IMR-90 (cell line): ENCODE measurements around the gene WNT11. TPM values are rescaled to one million over a fixed set of nuclear protein-coding genes. Genes with fewer than 3 reads are reported as not detected.

Experiments
- ATAC-seq: fragments of 200-7000 bp; cut with Tn5 transposase; 2 replicates; pipeline ENCODE4 v1.9.1; 2020; ENCODE audit warnings: low read depth, mild to moderate bottlenecking, moderate library complexity
- BruUV-seq: library from RNA; stranded (reverse); fragments of 400-500 nt; replicated peaks from 2 replicates; lab custom pipeline; 2021; lab: Mats Ljungman, UMichigan
- CTCF ChIA-PET: fragments of 300-600 bp; formaldehyde crosslinking; extraction: SDS; loops from one replicate; lab custom pipeline; 2021; ENCODE audit warnings: antibody characterized with exemption; lab: Yijun Ruan, JAX
- POLR2A ChIA-PET: fragments of 300-600 bp; sonication (Branson Sonifier 250); formaldehyde crosslinking; loops from one replicate; lab custom pipeline; 2022; ENCODE audit warnings: antibody characterized with exemption; ENCODE audit not compliant: unreplicated experiment; lab: Charles Lee
- DNase-seq: peaks from one replicate; pipeline ENCODE4 v3.0.0; 2013
- H2AFZ ChIP-seq: replicated peaks from 2 replicates; pipeline ENCODE3; 2013; ENCODE audit warnings: low read length, mild to moderate bottlenecking; ENCODE audit not compliant: poor library complexity
- H2AK5ac ChIP-seq: 2 replicates; pipeline ENCODE4 v1.6.1; 2013; ENCODE audit warnings: low read depth, low read length, inconsistent platforms
- H2AK9ac ChIP-seq: replicated peaks from 2 replicates; pipeline ENCODE3; 2013; ENCODE audit warnings: mild to moderate bottlenecking, low read depth, low read length, moderate library complexity; ENCODE audit not compliant: poor library complexity
- H2BK120ac ChIP-seq: 2 replicates; pipeline ENCODE4 v1.6.1; 2013; ENCODE audit warnings: low read depth, low read length, inconsistent platforms
- H2BK15ac ChIP-seq: 3 replicates; pipeline ENCODE4 v1.6.1; 2013; ENCODE audit warnings: low read depth, low read length, inconsistent platforms
- H2BK20ac ChIP-seq: 2 replicates; pipeline ENCODE4 v1.6.1; 2013; ENCODE audit warnings: low read depth, mild to moderate bottlenecking, inconsistent platforms, low read length, moderate library complexity
- H2BK5ac ChIP-seq: 2 replicates; pipeline ENCODE4 v1.6.1; 2013; ENCODE audit warnings: mild to moderate bottlenecking, low read depth, low read length, inconsistent platforms; ENCODE audit not compliant: poor library complexity, severe bottlenecking
- H3K14ac ChIP-seq: replicated peaks from 2 replicates; pipeline ENCODE4 v1.6.1; 2013; ENCODE audit warnings: low read depth, low read length, inconsistent platforms
- H3K18ac ChIP-seq: 2 replicates; pipeline ENCODE4 v1.6.1; 2013; ENCODE audit warnings: low read depth, low read length, control low read depth
- H3K23ac ChIP-seq: 2 replicates; pipeline ENCODE4 v1.6.1; 2013; ENCODE audit warnings: low read depth, low read length, inconsistent platforms
- H3K27ac ChIP-seq: 2 replicates; pipeline ENCODE4 v1.5.1; 2013; ENCODE audit warnings: mild to moderate bottlenecking, control low read depth, low read length; ENCODE audit not compliant: insufficient read depth
- H3K27me3 ChIP-seq: 2 replicates; pipeline ENCODE4 v1.6.1; 2013; ENCODE audit warnings: low read length; ENCODE audit not compliant: control insufficient read depth, insufficient read depth
- H3K36me3 ChIP-seq: 2 replicates; pipeline ENCODE4 v1.6.1; 2013; ENCODE audit warnings: low read length, mixed read lengths; ENCODE audit not compliant: control insufficient read depth, insufficient read depth
- H3K4ac ChIP-seq: 2 replicates; pipeline ENCODE4 v1.6.1; 2013; ENCODE audit warnings: low read depth, low read length, inconsistent platforms
- H3K4me1 ChIP-seq: 2 replicates; pipeline ENCODE4 v1.6.1; 2013; ENCODE audit warnings: low read length, mixed read lengths; ENCODE audit not compliant: control insufficient read depth, insufficient read depth
- H3K4me2 ChIP-seq: 2 replicates; pipeline ENCODE4 v1.6.1; 2013; ENCODE audit warnings: low read depth, mild to moderate bottlenecking, control low read depth, low read length, moderate library complexity
- H3K4me3 ChIP-seq: 2 replicates; pipeline ENCODE4 v1.5.1; 2013; ENCODE audit warnings: low read depth, mild to moderate bottlenecking, control low read depth, low read length, moderate library complexity; ENCODE audit not compliant: insufficient read depth
- H3K56ac ChIP-seq: 2 replicates; pipeline ENCODE4 v1.6.1; 2013; ENCODE audit warnings: low read length, inconsistent platforms; ENCODE audit not compliant: insufficient read depth; ENCODE audit errors: extremely low read depth
- H3K79me1 ChIP-seq, 2 experiments: 2 replicates each; pipeline ENCODE4 v1.6.1; 2013; ENCODE audit warnings: low read length in 2 of 2, inconsistent platforms in 1 of 2, low read depth in 1 of 2
- H3K9ac ChIP-seq: 2 replicates; pipeline ENCODE4 v1.6.1; 2013; ENCODE audit warnings: low read depth, low read length, control low read depth
- H3K9me1 ChIP-seq: 2 replicates; pipeline ENCODE4 v1.6.1; 2013; ENCODE audit warnings: low read length, inconsistent platforms; ENCODE audit not compliant: insufficient read depth
- H3K9me3 ChIP-seq: 2 replicates; pipeline ENCODE4 v1.6.1; 2013; ENCODE audit warnings: low read length; ENCODE audit not compliant: control insufficient read depth, insufficient read depth
- H4K20me1 ChIP-seq: 2 replicates; pipeline ENCODE4 v1.6.1; 2013; ENCODE audit warnings: low read length, inconsistent platforms; ENCODE audit not compliant: insufficient read depth
- H4K5ac ChIP-seq: 2 replicates; pipeline ENCODE4 v1.6.1; 2013; ENCODE audit warnings: mild to moderate bottlenecking, low read depth, low read length, control low read depth
- H4K8ac ChIP-seq, 2 experiments: 2 replicates each; pipeline ENCODE4 v1.6.1; 2013; ENCODE audit warnings: low read depth in 2 of 2, low read length in 2 of 2, control low read depth in 1 of 2, inconsistent platforms in 1 of 2
- H4K91ac ChIP-seq: 2 replicates; pipeline ENCODE4 v1.6.1; 2013; ENCODE audit warnings: low read depth, low read length, inconsistent platforms; ENCODE audit not compliant: insufficient read depth
- MAFK ChIP-seq: IDR thresholded peaks from 2 replicates; pipeline ENCODE4 v1.6.1; 2012; ENCODE audit warnings: low read depth, low read length, improper control_type of control experiment
- NFE2L2 ChIP-seq: fragments of 150-350 bp; IDR thresholded peaks from 2 replicates; pipeline ENCODE4 v1.6.1; 2016; ENCODE audit warnings: low read depth, mild to moderate bottlenecking, low read length
- RFX5 ChIP-seq: IDR thresholded peaks from 2 replicates; pipeline ENCODE4 v1.8.0; 2012; ENCODE audit warnings: low read depth, mild to moderate bottlenecking, low read length, moderate library complexity
- WGBS, 2 experiments: methylation state at CpG; one replicate each; pipeline versions ENCODE4 v1.1.5 to v1.1.7; 2013; ENCODE audit warnings: missing lambda C conversion rate in 2 of 2; ENCODE audit not compliant: insufficient read length in 1 of 2; ENCODE audit errors: extremely low coverage in 2 of 2; 5-methylcytosine and 5-hydroxymethylcytosine counted together
- dilution Hi-C: fragments of 300-500 bp; cut with HindIII; formaldehyde crosslinking; loops from one replicate; pipeline ENCODE4 v1.14.3; 2018; ENCODE audit warnings: low sequenced_read_pairs; ENCODE audit not compliant: unreplicated experiment
- in situ Hi-C: fragments of 300-500 bp; cut with MboI; formaldehyde crosslinking; loops from 3 replicates; pipeline ENCODE4 v1.14.3; 2019; ENCODE audit warnings: low sequenced_read_pairs, inconsistent platforms, mixed read lengths
- intact Hi-C: fragments of 100-400 bp; cut with micrococcal nuclease; formaldehyde crosslinking; loops from 2 replicates; pipeline ENCODE4 v1.10.0; 2022
- polyA plus RNA-seq, 3 experiments: library from polyadenylated mRNA; depleted of rRNA; stranded (reverse); fragments of >200 nt; gene quantifications; 2 replicates each; pipeline ENCODE4 v1.2.3, GENCODE V29; 2012; ENCODE audit warnings: low replicate concordance in 1 of 3
- total RNA-seq: library from RNA; depleted of rRNA; stranded (reverse); fragments of >200 nt; gene quantifications from 2 replicates; pipeline ENCODE4 v1.2.3, GENCODE V29; 2012
- TF ChIP-seq, protein P1 (sequence below): fragments of 150-350 bp; IDR thresholded peaks from 2 replicates; pipeline ENCODE4 v1.6.1; 2016; ENCODE audit warnings: low read depth, mild to moderate bottlenecking, low read length, moderate library complexity, borderline replicate concordance

WNT11 gene
- total and polyA plus RNA-seq, 2 of the 4 experiments (the other 2 are of a cell fraction) = 0.10 TPM; not detected in 1

DNA sequence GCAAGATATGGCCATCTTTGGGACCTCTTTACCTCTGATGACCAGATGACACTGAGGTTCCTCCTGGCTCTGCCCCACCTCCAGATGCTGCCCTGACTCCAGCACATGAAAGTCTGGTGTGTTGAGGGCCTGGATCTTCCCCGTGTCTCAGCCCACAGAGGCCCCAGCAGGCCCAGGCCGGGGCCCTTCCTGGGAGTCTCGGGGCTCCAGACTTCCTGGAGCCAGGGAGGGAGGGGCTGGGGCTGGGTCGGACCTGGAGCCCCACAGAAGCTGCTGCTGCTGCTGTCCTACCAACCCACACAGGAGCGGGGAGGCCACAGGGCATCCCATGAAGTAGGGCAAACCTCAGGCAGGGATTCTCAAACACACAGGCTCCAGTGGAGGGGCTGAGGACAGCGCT, 32.2 kb upstream of the WNT11 start:
- Histone ChIP-seq H2BK15ac (no peak overlapping the region), H3K9me1 (peaks cover 8% of the 10 kb centered on the region), H3K4ac (no peak overlapping the region), H2BK120ac (no peak overlapping the region), H4K5ac (no peak overlapping the region), H3K4me2 (no peak overlapping the region), H3K23ac (no peak overlapping the region), H3K4me3 (no peak overlapping the region), H2BK20ac (no peak overlapping the region), H3K4me1 (peaks cover 3% of the 10 kb centered on the region), H3K14ac (no peak overlapping the region), H3K36me3 (no peaks in the 10 kb centered on the region), H3K56ac (no peak overlapping the region), H3K27me3 (peaks cover 23% of the 10 kb centered on the region), H3K9ac (no peak overlapping the region), H3K27ac (no peak overlapping the region), H2AK9ac (no peak overlapping the region), H4K20me1 (peaks cover 3% of the 10 kb centered on the region), H3K18ac (no peak overlapping the region), H3K79me1 (no peaks in the 10 kb centered on the region), H2AFZ (peak overlapping the region; percentile 51), H3K9me3 (no peaks in the 10 kb centered on the region), H4K91ac (no peak overlapping the region), H4K8ac (no peak overlapping the region), H2BK5ac (no peak overlapping the region), H2AK5ac (no peak overlapping the region)
- ATAC-seq (no peak), DNase-seq (no peak)
- ChIA-PET CTCF (no interaction called here), POLR2A (no interaction called here)
- dilution Hi-C loops = no loop called here
- no TSS peak for BruUV-seq
- in situ Hi-C loops = no loop called here
- intact Hi-C loops = loop anchor here (5.0 kb wide), 1 partner anchor 79 kb away; no protein-coding TSS in a partner anchor
- 76% methylated on average over 4 of the region's 6 CpGs; no CpG with 5 or more reads in 1 of the 2 experiments for WGBS, 2 experiments
- TF ChIP-seq, protein P1, sequence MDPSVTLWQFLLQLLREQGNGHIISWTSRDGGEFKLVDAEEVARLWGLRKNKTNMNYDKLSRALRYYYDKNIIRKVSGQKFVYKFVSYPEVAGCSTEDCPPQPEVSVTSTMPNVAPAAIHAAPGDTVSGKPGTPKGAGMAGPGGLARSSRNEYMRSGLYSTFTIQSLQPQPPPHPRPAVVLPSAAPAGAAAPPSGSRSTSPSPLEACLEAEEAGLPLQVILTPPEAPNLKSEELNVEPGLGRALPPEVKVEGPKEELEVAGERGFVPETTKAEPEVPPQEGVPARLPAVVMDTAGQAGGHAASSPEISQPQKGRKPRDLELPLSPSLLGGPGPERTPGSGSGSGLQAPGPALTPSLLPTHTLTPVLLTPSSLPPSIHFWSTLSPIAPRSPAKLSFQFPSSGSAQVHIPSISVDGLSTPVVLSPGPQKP = no peak
- TF ChIP-seq RFX5 (no peak), MAFK (no peak), NFE2L2 (no peak)
